Daoy (cell line): ENCODE results near the gene KASH5. TPM values are rescaled to one million over a fixed set of nuclear protein-coding genes. Genes with fewer than 3 reads are reported as not detected.
A peak's percentile ranks its signal among the peaks of the same experiment; 100 is the strongest.

Experiments
- DNase-seq: peaks from one replicate; pipeline ENCODE4 v3.0.0-alpha.2; 2015; ENCODE audit warnings: low read depth
- total RNA-seq: library from RNA; depleted of rRNA; stranded (reverse); fragments of >200 nt; shearing (Covaris generic); gene quantifications from 2 replicates; pipeline ENCODE4 v1.2.3, GENCODE V29; 2014; rRNA removed

Gene KASH5, protein sequence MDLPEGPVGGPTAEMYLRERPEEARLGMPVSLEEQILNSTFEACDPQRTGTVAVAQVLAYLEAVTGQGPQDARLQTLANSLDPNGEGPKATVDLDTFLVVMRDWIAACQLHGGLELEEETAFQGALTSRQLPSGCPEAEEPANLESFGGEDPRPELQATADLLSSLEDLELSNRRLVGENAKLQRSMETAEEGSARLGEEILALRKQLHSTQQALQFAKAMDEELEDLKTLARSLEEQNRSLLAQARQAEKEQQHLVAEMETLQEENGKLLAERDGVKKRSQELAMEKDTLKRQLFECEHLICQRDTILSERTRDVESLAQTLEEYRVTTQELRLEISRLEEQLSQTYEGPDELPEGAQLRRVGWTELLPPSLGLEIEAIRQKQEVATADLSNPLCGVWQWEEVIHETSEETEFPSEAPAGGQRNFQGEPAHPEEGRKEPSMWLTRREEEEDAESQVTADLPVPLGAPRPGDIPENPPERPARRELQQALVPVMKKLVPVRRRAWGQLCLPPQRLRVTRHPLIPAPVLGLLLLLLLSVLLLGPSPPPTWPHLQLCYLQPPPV
- not detected in 2 replicates for total RNA-seq

DNA sequence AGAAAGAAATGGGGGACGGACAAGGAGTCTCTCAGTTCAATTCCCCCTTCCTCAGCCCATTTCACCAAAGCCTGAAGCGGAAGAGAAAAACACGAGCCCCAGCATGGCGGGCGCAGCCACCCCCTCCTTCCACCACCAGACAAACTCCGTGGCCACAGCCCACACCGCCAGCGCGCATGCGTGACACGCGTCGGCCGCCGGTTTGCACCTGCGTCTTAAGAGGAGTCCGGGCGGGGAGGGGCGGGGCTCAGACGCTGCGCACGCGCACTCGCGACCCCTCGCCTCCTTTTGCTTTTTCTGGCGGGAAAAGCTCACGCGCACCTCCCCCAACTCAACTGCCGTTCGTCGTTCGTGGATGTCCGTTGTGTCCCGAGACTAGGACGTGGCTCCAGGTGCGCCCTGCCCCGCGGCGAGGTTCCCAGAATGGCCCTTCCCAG is at the start of gene KASH5:
KASH5 (plus strand) TSS at position 314 of the 437 bp plus-strand sequence. CDS start 2,635 bp downstream, outside the sequence.
- DNase-seq: no peak

DNA sequence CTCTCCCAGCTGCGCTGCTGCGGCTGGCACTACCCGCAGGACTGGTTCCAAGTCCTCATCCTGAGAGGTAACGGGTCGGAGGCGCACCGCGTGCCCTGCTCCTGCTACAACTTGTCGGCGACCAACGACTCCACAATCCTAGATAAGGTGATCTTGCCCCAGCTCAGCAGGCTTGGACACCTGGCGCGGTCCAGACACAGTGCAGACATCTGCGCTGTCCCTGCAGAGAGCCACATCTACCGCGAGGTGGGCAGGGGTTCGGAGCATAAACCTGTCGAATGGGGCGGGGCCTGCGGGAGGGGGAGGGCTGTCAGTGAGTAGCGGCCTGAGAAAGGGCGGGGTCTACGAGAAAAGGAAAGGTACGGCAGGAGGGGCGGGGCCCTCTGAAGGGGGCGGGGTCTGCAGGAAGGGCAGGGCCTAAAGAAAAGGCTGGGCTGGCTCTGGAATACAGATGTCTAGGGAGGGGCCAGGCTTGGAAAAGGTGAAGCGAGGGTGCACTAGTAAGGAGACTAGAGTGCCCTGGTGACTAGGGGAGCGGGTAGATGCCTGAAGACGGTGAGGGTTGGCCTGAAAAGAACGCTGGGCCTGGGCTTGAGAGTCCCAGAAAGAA is 49.3 kb upstream of the KASH5 start:
- DNase-seq: peak; percentile 62

DNA sequence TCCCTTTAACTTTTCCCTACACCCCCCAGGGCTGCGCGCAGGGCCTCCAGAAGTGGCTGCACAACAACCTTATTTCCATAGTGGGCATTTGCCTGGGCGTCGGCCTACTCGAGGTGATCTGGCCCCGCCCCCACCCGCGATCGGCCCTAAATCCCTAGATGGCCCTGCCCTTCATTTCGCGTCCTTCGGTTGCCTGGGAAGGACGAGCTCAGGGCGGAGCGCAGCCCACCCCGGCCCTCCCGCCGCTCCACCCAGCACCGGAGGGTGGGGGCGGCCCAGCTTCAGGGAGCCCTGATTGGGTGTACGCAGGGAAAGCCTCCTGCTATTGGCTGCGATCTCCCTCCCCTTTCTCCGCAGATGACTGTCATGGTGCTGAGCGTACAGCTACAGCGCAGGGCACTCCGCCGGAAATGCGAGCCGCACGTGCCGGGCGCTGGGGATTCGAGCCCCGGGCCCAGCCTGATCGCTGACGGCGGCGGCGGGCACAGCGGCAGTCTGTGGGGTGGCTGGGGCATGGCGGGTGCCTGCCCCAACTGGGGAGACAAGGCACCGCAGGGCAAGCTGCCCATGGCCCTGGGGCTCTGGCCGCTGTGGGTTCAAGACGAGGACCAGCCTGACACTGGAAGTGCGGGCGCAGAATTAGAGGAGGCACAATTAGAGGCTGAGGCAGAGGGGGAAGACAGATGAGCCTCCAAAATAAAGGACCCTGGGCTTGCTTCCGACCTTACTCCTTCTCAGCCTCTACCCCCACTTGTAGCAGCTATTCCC is 48.6 kb upstream of the KASH5 start:
- peak; percentile 91 for DNase-seq

DNA sequence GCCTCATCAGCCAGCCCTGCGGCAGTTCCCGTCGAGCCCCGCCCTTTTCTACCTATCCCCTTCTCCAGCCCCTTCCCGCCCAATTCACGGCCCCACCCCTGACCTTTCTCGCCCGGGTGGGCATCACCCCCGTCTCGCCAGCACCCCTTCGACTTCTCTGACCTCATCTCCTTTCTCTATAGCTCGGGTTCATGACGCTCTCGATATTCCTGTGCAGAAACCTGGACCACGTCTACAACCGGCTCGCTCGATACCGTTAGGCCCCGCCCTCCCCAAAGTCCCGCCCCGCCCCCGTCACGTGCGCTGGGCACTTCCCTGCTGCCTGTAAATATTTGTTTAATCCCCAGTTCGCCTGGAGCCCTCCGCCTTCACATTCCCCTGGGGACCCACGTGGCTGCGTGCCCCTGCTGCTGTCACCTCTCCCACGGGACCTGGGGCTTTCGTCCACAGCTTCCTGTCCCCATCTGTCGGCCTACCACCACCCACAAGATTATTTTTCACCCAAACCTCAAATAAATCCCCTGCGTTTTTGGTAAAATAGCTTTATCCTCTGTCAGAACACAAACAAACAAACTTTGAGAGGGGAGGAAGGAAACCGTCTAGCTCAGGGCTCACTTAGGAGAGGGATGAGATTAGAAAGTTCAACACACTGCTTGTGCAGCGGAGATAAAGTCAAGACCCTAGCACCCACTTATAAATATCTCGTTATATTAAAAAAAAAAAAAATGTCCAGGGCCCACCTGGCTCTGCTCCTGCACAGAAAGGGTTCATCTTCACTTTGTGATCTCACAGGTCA is 47.8 kb upstream of the KASH5 start:
- peak; percentile 31 for DNase-seq

DNA sequence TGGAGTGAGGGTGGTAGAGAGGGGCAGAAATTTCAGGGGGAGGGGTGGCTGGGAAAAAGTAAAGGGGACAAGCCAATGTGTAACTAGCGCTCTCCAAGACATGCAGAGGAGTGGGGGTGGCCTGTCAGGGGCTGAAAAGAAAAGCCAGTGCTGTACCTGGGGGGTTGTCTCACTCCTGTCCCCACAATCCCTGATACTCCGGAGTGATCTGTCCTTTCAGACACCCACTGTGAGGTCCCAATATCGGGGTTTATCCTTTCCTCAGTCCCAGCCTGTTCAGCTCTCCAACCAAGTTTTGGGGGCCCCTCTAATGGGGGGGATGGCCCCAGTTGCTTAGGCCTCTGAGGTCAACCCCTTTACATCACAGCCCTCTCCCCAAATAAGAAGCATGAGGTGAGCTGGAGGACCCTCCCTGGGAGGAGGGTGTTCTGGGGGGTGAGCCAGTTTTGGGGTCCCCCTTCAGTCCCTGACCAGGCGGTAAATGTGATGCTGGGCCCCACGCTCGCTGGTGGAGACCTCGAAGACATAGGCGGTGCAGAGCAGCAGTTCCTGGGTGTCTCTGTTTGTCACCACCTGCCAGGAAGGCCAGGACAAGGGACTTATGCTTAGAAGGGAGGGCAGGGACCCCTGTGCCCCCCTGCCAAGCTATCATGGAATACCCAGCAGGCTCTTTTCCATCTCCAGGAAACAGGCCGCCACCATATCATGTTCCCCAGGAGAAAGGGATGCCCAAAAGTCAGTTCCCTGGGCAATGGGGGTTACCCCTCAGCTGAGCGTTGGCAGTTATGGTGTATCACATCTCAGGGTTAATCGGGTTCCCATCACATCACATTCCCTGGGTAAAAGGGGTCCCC is 47.0 kb upstream of the KASH5 start:
- no peak for DNase-seq

DNA sequence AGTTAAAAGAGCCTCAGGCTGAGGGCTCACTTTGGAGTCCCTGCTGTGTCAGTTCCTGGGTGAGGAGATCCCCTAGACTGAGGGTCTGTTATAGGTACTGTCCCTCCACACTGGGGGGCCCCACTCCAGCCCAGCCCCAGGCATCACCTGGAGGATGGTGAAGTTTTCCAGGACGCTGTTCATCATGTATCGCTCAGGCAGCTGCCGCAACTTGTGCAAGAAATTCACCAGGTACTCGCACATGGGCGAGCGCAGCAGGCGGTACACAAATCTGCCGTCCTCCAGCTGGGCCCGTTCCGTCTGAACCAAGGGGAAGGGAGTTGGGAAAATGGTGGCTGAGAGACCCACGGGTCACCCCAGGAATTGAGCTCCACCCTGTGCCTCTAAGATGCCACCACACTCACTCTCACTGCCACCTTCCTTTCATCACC is 45.7 kb upstream of the KASH5 start:
- DNase-seq: no peak

DNA sequence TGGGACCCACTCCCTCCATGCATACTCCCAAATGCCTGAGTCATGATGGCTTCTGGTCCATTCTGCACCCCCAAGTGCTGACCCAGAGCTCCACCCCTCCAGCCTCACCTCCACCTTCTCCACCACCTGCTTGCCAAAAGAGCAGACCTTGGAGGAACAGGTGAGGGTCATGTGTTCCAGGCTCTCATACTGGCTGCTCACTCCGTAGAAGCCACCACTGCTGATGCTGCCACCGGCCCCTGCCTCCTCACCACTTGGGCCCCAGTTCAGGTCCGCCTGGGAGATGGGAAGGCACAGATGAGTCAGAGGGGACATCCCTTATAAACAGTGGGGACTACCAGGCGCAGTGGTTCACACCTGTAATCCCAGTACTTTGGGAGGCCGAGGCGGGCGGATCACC is 44.9 kb upstream of the KASH5 start:
- no peak for DNase-seq

DNA sequence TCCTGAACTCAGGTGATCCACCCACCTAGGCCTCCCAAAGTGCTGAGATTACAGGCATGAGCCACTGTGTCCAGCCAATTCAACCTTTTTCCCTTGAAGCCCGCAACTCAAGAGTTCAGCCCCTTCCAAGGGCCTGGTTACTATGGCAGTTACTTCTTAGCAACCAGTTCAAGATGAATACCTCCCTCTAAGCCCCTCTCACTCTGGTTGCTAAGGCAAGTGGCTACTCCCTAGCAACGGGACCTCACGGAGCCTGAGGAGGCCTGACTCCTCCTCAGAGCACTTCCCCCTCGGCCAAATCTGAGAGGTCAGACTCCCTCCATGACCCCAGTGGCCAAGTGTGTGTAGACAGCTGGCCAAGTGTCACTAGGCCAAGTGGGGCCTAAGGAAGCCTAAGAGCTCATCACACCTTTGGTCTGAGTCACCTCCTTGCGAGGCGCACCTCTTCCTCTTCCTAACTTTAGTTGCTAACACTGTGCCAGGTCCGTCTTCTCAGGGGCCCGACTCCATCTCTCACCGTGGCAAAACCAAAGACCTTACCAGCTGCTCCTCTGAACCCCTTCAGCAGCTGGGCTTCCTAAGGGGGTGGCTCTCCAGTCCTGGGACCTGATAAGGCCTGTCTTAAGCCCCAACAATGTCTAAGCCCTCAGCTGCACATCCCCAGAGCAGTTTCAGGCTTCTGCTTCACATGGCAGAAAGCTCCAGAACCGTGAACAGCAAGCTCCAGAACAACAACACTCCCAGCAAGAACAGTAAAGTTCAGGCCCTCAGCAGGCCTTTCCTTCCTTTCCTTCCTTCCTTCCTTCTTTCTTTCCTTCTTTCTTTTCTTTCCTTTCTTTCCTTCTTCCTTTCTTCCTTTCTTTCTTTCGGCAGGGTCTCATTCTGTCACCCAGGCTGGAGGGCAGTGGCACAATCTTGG is 43.3 kb upstream of the KASH5 start:
- no peak for DNase-seq

DNA sequence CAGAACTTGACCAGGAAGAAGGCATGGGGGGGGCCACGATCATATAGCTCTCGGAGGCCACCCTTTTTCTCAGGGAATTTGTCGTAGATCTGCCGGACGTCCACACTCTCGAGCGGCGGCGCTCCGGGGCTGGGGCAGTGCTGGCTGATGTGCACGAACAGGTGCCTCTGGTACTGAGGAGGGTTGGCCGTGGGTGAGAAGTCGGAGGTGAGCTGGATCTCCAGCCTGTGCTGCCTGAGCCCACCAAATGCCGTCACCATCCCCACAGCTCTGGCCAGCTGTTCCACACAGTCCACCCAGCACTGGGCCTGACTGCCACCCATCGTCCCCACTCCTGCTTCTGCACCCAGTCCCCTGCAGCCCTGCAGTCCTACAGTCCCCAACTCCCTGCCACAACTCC is 40.9 kb upstream of the KASH5 start:
- DNase-seq: no peak

DNA sequence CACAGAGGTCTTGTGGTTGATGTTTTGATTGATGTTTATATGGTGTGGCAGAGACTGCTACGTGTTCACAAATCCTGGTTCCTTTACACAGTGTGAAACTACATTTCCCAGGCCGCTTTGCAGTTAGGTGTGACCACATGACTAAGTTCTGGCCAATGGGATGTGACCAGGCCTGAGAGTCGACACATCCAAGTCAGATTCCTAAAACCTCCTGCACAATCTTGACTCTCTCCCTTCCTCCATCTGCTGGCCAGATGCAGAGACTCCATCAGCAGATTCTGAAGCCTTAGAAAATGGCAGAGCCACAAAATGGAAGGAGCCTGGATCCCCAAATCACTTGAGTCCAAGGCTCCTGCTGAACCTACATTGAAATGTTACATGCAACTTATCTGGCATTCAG is 40.2 kb upstream of the KASH5 start:
- DNase-seq: peak; percentile 58

DNA sequence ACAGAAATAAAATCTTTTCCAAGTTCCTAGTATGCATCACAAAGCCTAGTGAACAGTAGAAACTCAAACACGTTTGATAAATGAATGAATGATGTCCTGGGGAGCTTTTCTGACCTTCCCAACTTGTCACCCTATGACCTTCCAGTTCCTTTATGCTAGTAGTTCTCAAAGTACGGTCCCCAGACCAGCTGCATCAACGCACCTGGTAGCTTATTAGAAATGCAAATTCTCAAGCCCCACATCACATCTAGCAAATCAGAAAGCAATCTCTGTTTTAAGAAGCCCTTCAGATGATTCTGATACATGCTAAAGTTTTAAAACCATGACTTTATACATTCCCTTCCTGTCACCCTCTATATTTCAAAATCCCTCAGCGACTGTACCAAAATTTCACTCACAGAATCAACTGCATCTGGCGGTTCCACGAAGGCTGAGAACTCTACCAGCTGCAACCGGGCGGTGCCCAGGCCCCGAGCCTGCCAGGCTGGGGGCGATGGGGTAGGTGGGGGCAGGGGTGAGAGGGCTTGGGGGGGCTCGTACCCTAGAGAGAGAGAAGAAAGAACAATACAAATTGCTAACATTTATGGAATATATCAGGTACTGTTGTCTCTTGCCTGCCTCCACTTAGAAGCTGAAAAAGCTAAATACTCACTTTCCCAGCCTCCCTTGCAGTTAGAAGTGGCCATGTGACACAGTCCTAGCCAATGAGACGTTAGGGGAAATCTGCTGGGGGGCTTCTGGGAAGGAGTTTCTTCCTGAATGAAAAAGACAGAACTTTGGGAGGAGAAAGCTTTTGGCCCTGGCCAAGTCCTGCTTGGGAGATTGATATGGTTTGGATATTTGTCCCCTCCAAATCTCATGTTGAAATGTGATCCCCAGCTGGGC is 39.5 kb upstream of the KASH5 start:
- DNase-seq: no peak

DNA sequence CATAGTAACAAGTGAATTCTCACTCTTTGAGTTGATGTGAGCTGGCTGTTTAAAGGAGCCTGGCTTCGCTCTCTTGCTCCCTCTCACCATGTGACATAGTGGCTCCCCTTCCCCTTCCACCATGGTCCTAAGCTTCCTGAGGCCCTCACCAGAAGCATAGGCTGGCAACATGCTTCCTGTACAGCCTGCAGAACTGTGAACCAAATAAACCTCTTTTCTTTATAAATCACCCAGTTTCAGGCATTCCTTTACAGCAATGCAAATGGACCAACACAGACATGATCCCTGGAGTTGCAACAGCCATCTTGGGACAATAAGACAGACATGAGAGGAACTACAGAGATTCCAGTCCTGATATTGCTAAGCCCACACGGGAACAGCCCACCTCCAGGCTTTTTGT is 38.5 kb upstream of the KASH5 start:
- DNase-seq: no peak

DNA sequence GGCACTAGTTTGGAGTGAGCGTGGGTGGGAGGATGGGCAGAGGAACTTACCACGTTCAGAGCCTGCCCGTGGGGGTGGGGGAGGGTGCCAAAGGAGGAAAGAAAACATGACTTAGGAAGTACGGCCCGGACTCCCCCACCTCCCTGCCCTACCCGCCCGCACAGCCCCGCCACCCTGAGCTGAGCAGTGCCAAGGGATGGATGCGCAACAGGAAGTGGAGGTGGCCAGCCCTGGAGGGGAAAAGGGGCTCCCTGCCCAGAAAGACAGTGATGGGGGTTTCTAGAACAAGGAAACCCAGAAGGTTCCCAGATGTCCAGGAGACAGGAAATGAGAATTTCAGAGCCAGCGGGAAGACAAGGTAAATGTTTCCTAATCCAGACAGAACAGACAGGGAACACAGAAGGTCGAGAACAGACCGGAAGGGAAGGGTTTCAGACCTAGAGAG is 32.1 kb upstream of the KASH5 start:
- DNase-seq: no peak

DNA sequence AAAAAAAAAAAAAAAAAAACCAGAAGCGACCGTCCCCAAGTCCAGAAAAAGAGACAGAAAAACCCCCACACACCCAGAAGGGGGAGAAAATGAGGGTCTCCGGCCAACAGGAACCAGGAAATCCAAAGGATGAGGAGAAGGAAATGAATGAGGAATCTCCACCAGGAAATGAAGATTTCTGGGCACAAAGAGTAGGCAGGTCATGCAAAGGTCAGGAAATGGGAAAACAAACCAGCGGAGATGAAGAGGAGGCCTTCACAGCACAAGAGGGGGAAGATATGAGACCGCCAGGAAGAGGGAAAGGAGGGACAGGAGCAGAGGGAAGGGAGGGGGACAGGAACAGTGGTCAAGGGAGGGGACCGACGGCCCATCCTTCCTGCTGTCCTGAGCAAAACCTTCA is 31.7 kb upstream of the KASH5 start:
- no peak for DNase-seq

DNA sequence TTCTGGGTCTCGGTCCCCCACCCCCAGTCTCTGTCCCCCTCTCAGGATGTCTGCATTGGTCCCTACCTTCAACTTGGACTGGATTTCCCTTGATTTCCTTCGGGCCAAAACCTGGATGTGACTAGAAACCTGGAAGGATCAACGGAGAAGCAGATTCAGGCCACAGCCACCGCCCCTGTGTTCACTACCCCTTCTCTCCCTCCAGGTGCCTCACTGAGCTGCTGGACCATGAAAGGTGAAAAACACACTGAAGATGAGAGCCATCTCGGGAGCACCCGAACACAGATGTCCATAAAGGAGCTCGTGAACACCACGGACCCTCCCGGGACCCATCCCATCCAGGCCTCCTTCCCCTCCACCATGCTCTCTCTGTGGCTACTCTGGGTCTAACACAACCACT is 30.9 kb upstream of the KASH5 start:
- DNase-seq: no peak

DNA sequence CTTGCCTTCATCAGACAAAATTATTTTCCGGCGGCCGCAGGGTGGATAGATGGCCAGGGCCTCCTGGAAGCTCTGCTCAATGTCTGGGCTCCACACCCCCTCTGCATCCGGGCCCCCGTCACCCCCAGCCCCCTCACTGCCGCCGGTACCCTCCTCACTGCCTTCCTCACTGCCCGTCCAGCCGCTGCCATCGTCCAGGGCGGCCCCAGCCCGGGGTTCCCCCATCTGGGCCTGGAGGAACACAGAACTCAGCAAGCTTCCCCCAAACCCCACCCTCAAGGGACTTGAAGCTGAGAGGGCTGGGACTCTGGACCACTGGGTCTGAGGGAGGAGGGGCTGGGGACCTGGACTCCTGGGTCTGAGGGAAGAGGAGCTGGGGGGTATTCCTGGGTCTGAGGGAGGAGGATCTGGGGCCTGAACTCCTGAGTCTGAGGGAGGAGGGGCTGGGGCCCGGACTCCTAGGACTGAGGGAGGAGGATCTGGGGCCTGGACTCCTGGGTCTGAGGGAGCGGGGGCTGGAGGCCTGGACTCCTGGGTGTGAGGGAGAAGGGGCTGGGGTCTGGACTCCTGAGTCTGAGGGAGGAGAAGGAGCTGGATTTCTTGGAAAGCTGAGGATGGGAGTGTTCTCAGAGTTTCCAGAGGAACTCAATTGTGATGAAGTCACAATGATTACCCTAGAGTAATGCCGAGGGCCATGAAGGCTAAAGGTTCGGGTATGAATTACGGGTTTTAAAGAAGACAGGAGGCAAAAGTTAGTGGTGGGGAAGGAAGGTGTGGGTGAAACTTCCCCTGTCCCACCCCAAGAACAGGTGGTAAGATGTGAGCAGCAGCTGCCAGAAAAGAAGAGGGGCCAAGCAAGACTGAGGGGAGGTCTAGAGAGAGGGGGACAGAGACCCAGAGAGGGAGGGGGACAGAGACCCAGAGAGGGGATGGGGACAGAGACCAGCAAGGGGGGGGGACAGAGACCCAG is 27.9 kb upstream of the KASH5 start:
- DNase-seq: no peak

DNA sequence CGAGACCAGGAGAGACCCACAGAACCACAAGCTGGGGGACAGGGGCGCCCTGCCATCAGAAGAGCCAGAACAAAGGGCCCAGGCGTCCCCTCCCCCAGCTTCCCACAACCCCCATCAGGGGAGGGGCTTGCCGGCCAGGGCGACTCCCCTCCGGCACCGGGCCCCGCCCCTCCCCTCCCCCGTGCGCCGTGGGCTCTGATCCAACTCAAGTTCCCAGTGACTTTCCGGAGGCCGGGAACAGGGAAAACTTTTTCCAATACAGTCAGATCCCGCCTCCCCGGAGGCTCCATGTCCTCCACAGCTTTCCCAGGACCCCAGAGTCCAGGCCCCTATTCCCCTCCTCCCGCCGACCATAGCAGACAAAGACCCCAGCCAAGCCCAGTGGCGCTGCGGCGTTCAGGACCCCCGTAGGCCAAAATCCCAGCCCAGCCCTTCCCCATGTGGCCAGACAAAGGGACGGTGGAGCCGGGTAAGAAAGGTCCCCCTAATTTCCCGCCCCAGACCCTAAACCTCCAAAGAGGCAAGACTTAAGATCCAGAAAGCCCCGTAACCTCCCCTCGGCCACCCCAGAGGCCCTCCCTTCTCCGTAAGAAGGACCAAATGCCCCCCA is 26.5 kb upstream of the KASH5 start:
- DNase-seq: peak; percentile 83
